ENCODE measurements around the gene RNF207.

RNF207 gene

GRCh38 chr1:6249739-6250689 is 44.1 kb downstream of the RNF207 start:
- DNase-seq (ENCODE audit: low read depth) = no peak

GRCh38 chr1:6251233-6251632 is 45.3 kb downstream of the RNF207 start:
- DNase-seq (ENCODE audit: low read depth) = no peak

- DNase-seq (ENCODE audit: low read depth) = no peak
These were observed 45.9 kb downstream of the RNF207 start for GRCh38 chr1:6251681-6252373.

GRCh38 chr1:6252374-6252710 is 46.4 kb downstream of the RNF207 start:
- DNase-seq (ENCODE audit: low read depth) = no peak

GRCh38 chr1:6253380-6253779 is 47.5 kb downstream of the RNF207 start:
- no peak for DNase-seq (ENCODE audit: low read depth)

- DNase-seq (ENCODE audit: low read depth) = no peak
These were observed 48.8 kb downstream of the RNF207 start for GRCh38 chr1:6254691-6255090.

- no peak for DNase-seq (ENCODE audit: low read depth)
These were observed 50.7 kb downstream of the RNF207 start for GRCh38 chr1:6256645-6257044.

GRCh38 chr1:6257541-6258069 is 51.7 kb downstream of the RNF207 start:
- DNase-seq (ENCODE audit: low read depth) = peak; percentile 24

GRCh38 chr1:6258675-6259074 is 52.8 kb downstream of the RNF207 start:
- no peak for DNase-seq (ENCODE audit: low read depth)

- DNase-seq (ENCODE audit: low read depth) = peak; percentile 82
These were observed 53.8 kb downstream of the RNF207 start for GRCh38 chr1:6259491-6260362.

GRCh38 chr1:6260433-6260934 is 54.6 kb downstream of the RNF207 start:
- DNase-seq (ENCODE audit: low read depth) = peak; percentile 32

- peak; percentile 60 for DNase-seq (ENCODE audit: low read depth)
These were observed 55.2 kb downstream of the RNF207 start, which contains the start of gene GPR153 for GRCh38 chr1:6260961-6261614. Gene GPR153 (minus strand): TSS chr1:6261098. CDS start chr1:6254905, 6,193 bp downstream.

GRCh38 chr1:6261615-6261995 is 55.7 kb downstream of the RNF207 start:
- no peak for DNase-seq (ENCODE audit: low read depth)

- no peak for DNase-seq (ENCODE audit: low read depth)
These were observed 56.9 kb downstream of the RNF207 start for GRCh38 chr1:6262555-6263420.

- no peak for DNase-seq (ENCODE audit: low read depth)
These were observed 57.8 kb downstream of the RNF207 start for GRCh38 chr1:6263716-6264115.

- no peak for DNase-seq (ENCODE audit: low read depth)
These were observed 59.2 kb downstream of the RNF207 start for GRCh38 chr1:6265151-6265550.

- no peak for DNase-seq (ENCODE audit: low read depth)
These were observed 60.7 kb downstream of the RNF207 start for GRCh38 chr1:6266641-6267040.

GRCh38 chr1:6267686-6268322 is 61.9 kb downstream of the RNF207 start:
- DNase-seq (ENCODE audit: low read depth) = peak; percentile 43

- no peak for DNase-seq (ENCODE audit: low read depth)
These were observed 62.5 kb downstream of the RNF207 start for GRCh38 chr1:6268415-6268814.

- DNase-seq (ENCODE audit: low read depth) = no peak
These were observed 63.4 kb downstream of the RNF207 start for GRCh38 chr1:6269296-6269695.
